Measurements from ENCODE around the gene BORCS5.

Gene BORCS5

GRCh38 chr12:12447236-12447635, 90.4 kb downstream of the BORCS5 start:
- H3K4me2 ChIP-seq (ENCODE audit: low read depth, low read length, poor library complexity, severe bottlenecking), result no peak overlapping the region
- no peak overlapping the region for H3K9ac ChIP-seq (ENCODE audit: low read depth, low read length, poor library complexity, severe bottlenecking)
- no peaks in the 10 kb centered on the region for H3K36me3 ChIP-seq (ENCODE audit: insufficient read depth, low read length)
- no peak overlapping the region for H2AFZ ChIP-seq (ENCODE audit: low read length)
- H3F3A ChIP-seq (ENCODE audit: low read depth), result no peaks in the 10 kb centered on the region
- H3K27me3 ChIP-seq (ENCODE audit: insufficient read depth, low read length, poor library complexity, severe bottlenecking), result no peaks in the 10 kb centered on the region
- H3K79me2 ChIP-seq (ENCODE audit: insufficient read depth, low read length), result no peaks in the 10 kb centered on the region
- TF ChIP-seq CTCF (conservative IDR thresholded peaks at IDR 0.05; ENCODE audit: low read length) (no peak), EZH2phosphoT487 (IDR thresholded peaks at IDR 0.05; ENCODE audit: borderline replicate concordance) (no peak)
- H3K4me3 ChIP-seq (ENCODE audit: low read length, poor library complexity, severe bottlenecking), result no peak overlapping the region
- H3K4me1 ChIP-seq (ENCODE audit: insufficient read depth, low read length, poor library complexity, severe bottlenecking), result peaks cover 19% of the 10 kb centered on the region
- H3K9me2 ChIP-seq (replicated peaks; ENCODE audit: low read depth, low read length), result no peaks in the 10 kb centered on the region
- no peaks in the 10 kb centered on the region for H4K20me1 ChIP-seq (ENCODE audit: insufficient read depth, low read length, poor library complexity, severe bottlenecking)
- H3K9me3 ChIP-seq (ENCODE audit: insufficient read depth, low read depth, low read length), result no peaks in the 10 kb centered on the region

- Histone ChIP-seq H3K79me2 (ENCODE audit: insufficient read depth, low read length) (no peaks in the 10 kb centered on the region), H3K4me1 (ENCODE audit: insufficient read depth, low read length, poor library complexity, severe bottlenecking) (peaks cover 13% of the 10 kb centered on the region), H3K4me3 (ENCODE audit: low read length, poor library complexity, severe bottlenecking) (no peak overlapping the region)
Measured at GRCh38 chr12:12447837-12448236, 91.0 kb downstream of the BORCS5 start.

GRCh38 chr12:12449533-12450025, 92.7 kb downstream of the BORCS5 start:
- Histone ChIP-seq H3K27me3 (ENCODE audit: insufficient read depth, low read length, poor library complexity, severe bottlenecking) (no peaks in the 10 kb centered on the region), H3K36me3 (ENCODE audit: insufficient read depth, low read length) (no peaks in the 10 kb centered on the region), H3K4me2 (ENCODE audit: low read depth, low read length, poor library complexity, severe bottlenecking) (no peak overlapping the region), H3F3A (ENCODE audit: low read depth) (no peaks in the 10 kb centered on the region), H3K9ac (ENCODE audit: low read depth, low read length, poor library complexity, severe bottlenecking) (no peak overlapping the region), H3K9me2 (replicated peaks; ENCODE audit: low read depth, low read length) (no peaks in the 10 kb centered on the region), H3K9me3 (ENCODE audit: insufficient read depth, low read depth, low read length) (no peaks in the 10 kb centered on the region), H3K79me2 (ENCODE audit: insufficient read depth, low read length) (no peaks in the 10 kb centered on the region), H3K4me3 (ENCODE audit: low read length, poor library complexity, severe bottlenecking) (no peak overlapping the region), H3K4me1 (ENCODE audit: insufficient read depth, low read length, poor library complexity, severe bottlenecking) (peaks cover 4% of the 10 kb centered on the region), H2AFZ (ENCODE audit: low read length) (no peak overlapping the region), H4K20me1 (ENCODE audit: insufficient read depth, low read length, poor library complexity, severe bottlenecking) (no peaks in the 10 kb centered on the region)
- no peak for TF ChIP-seq EZH2phosphoT487 (IDR thresholded peaks at IDR 0.05; ENCODE audit: borderline replicate concordance)
- no peak for TF ChIP-seq CTCF (conservative IDR thresholded peaks at IDR 0.05; ENCODE audit: low read length)

More at GRCh38 chr12:12447837-12448236, 91.0 kb downstream of the BORCS5 start:
- H3K4me2 ChIP-seq (ENCODE audit: low read depth, low read length, poor library complexity, severe bottlenecking), result no peak overlapping the region
- H3F3A ChIP-seq (ENCODE audit: low read depth), result no peaks in the 10 kb centered on the region
- no peaks in the 10 kb centered on the region for H3K9me2 ChIP-seq (replicated peaks; ENCODE audit: low read depth, low read length)
- H2AFZ ChIP-seq (ENCODE audit: low read length), result no peak overlapping the region
- no peak overlapping the region for H3K9ac ChIP-seq (ENCODE audit: low read depth, low read length, poor library complexity, severe bottlenecking)
- no peak for TF ChIP-seq CTCF (conservative IDR thresholded peaks at IDR 0.05; ENCODE audit: low read length)
- no peak for TF ChIP-seq EZH2phosphoT487 (IDR thresholded peaks at IDR 0.05; ENCODE audit: borderline replicate concordance)
- H3K27me3 ChIP-seq (ENCODE audit: insufficient read depth, low read length, poor library complexity, severe bottlenecking), result no peaks in the 10 kb centered on the region
- no peaks in the 10 kb centered on the region for H3K9me3 ChIP-seq (ENCODE audit: insufficient read depth, low read depth, low read length)
- no peaks in the 10 kb centered on the region for H4K20me1 ChIP-seq (ENCODE audit: insufficient read depth, low read length, poor library complexity, severe bottlenecking)
- no peaks in the 10 kb centered on the region for H3K36me3 ChIP-seq (ENCODE audit: insufficient read depth, low read length)

Measured in Loucy (cell line).